Neuronal stem cell (in vitro differentiated cells): Measurements from ENCODE around the gene NOL4L.

ENCODE experiments used
- DNase-seq: peaks from one replicate; pipeline ENCODE4 v3.0.0-alpha.2; 2013; ENCODE audit warnings: low spot score
- H2AFZ ChIP-seq: one replicate; pipeline ENCODE4 v1.6.1; 2013; ENCODE audit warnings: mild to moderate bottlenecking, low read length, inconsistent platforms
- H2AK5ac ChIP-seq: 2 replicates; pipeline ENCODE4 v1.6.1; 2013; ENCODE audit warnings: low read depth, mild to moderate bottlenecking, inconsistent platforms, low read length, moderate library complexity, mixed read lengths
- H2BK120ac ChIP-seq: 2 replicates; pipeline ENCODE4 v1.6.1; 2013; ENCODE audit warnings: low read depth, mild to moderate bottlenecking, inconsistent platforms, low read length, moderate library complexity, mixed read lengths
- H2BK12ac ChIP-seq: one replicate; pipeline ENCODE4 v1.6.1; 2013; ENCODE audit warnings: low read length, inconsistent platforms
- H2BK15ac ChIP-seq: 2 replicates; pipeline ENCODE4 v1.6.1; 2013; ENCODE audit warnings: mild to moderate bottlenecking, low read length, inconsistent platforms, mixed read lengths
- H2BK5ac ChIP-seq: one replicate; pipeline ENCODE4 v1.6.1; 2013; ENCODE audit warnings: inconsistent platforms, mild to moderate bottlenecking, low read length, moderate library complexity
- H3K14ac ChIP-seq: one replicate; pipeline ENCODE4 v1.6.1; 2013; ENCODE audit warnings: low read length, inconsistent platforms
- H3K18ac ChIP-seq: 2 replicates; pipeline ENCODE4 v1.6.1; 2013; ENCODE audit warnings: low read length, inconsistent platforms
- H3K23ac ChIP-seq: 2 replicates; pipeline ENCODE4 v1.6.1; 2013; ENCODE audit warnings: low read depth, mild to moderate bottlenecking, mixed read lengths, low read length, inconsistent platforms; ENCODE audit not compliant: poor library complexity
- H3K27ac ChIP-seq: replicated peaks from 3 replicates; pipeline ENCODE4 v1.5.1; 2013; ENCODE audit warnings: low read length, inconsistent platforms
- H3K27me3 ChIP-seq, 3 experiments: 2 replicates each; pipeline ENCODE4 v1.6.1; 2013; ENCODE audit warnings: low read length in 3 of 3, mild to moderate bottlenecking in 2 of 3, inconsistent platforms in 1 of 3, low read depth in 1 of 3, mixed read lengths in 1 of 3, moderate library complexity in 1 of 3; ENCODE audit not compliant: control insufficient read depth in 3 of 3, insufficient read depth in 3 of 3
- H3K36me3 ChIP-seq, 2 donors: replicated peaks in 1 of 2; 2 replicates each; pipeline ENCODE4 v1.6.1; 2013; ENCODE audit warnings: low read length in 2 of 2; ENCODE audit not compliant: control insufficient read depth in 2 of 2, insufficient read depth in 2 of 2
- H3K4ac ChIP-seq: 2 replicates; pipeline ENCODE4 v1.6.1; 2013; ENCODE audit warnings: inconsistent platforms, mild to moderate bottlenecking, low read length, moderate library complexity
- H3K4me1 ChIP-seq, 2 donors: 1 replicate in 1 of 2; 2 replicates in 1 of 2; pipeline ENCODE4 v1.6.1; 2013; ENCODE audit warnings: low read length in 2 of 2, low read depth in 1 of 2; ENCODE audit not compliant: control insufficient read depth in 2 of 2, insufficient read depth in 1 of 2
- H3K4me2 ChIP-seq: one replicate; pipeline ENCODE4 v1.6.1; 2013; ENCODE audit warnings: mild to moderate bottlenecking, low read length, inconsistent platforms; ENCODE audit not compliant: insufficient read depth, poor library complexity, severe bottlenecking
- H3K4me3 ChIP-seq, 2 donors: 2 replicates each; pipeline ENCODE4 v1.5.1; 2013; ENCODE audit warnings: low read length in 2 of 2, mild to moderate bottlenecking in 2 of 2, inconsistent platforms in 1 of 2, moderate library complexity in 1 of 2
- H3K79me1 ChIP-seq: one replicate; pipeline ENCODE4 v1.6.1; 2013; ENCODE audit warnings: low read depth, mild to moderate bottlenecking, inconsistent platforms, low read length, moderate library complexity
- H3K9ac ChIP-seq: one replicate; pipeline ENCODE4 v1.6.1; 2013; ENCODE audit warnings: mild to moderate bottlenecking, low read depth, low read length, inconsistent platforms; ENCODE audit not compliant: poor library complexity
- H3K9me3 ChIP-seq, 2 donors: replicated peaks in 1 of 2; 2 replicates each; pipeline versions ENCODE3 to v1.6.1; 2013; ENCODE audit warnings: low read length in 2 of 2, mild to moderate bottlenecking in 2 of 2, inconsistent platforms in 1 of 2, low read depth in 1 of 2, mixed read lengths in 1 of 2, moderate library complexity in 1 of 2; ENCODE audit not compliant: control insufficient read depth in 2 of 2, insufficient read depth in 1 of 2
- H4K8ac ChIP-seq: one replicate; pipeline ENCODE4 v1.6.1; 2013; ENCODE audit warnings: low read depth, mild to moderate bottlenecking, inconsistent platforms, low read length, moderate library complexity
- H4K91ac ChIP-seq: one replicate; pipeline ENCODE4 v1.6.1; 2013; ENCODE audit warnings: low read length, low read depth, mild to moderate bottlenecking, inconsistent platforms; ENCODE audit not compliant: poor library complexity
- WGBS, 2 donors: extraction: QIAGEN DNeasy Blood & Tissue Kit; methylation state at CpG; one replicate each; pipeline ENCODE4 v1.1.7; 2013; ENCODE audit warnings: missing lambda C conversion rate in 2 of 2, mixed read lengths in 1 of 2; ENCODE audit not compliant: insufficient read length in 2 of 2, insufficient replicate concordance in 1 of 2; ENCODE audit errors: extremely low coverage in 2 of 2; 5-methylcytosine and 5-hydroxymethylcytosine counted together

Gene NOL4L

GRCh38 chr20:32440069-32440757, 144.9 kb downstream of the NOL4L start:
- H3K36me3 ChIP-seq, result peaks cover 32 to 96% of the 10 kb centered on the region in 2 donors
- no peak overlapping the region for H3K27ac ChIP-seq
- H2BK5ac ChIP-seq, result no peak overlapping the region
- no peak overlapping the region for H2BK15ac ChIP-seq
- H3K9ac ChIP-seq, result no peak overlapping the region
- no peak overlapping the region for H2BK12ac ChIP-seq
- no peak overlapping the region for H4K91ac ChIP-seq
- H3K18ac ChIP-seq, result no peak overlapping the region
- WGBS, 2 donors, result no CpG with 5 or more reads among the region's 6 CpGs
- no peak overlapping the region for H4K8ac ChIP-seq
- H3K14ac ChIP-seq, result no peak overlapping the region
- H3K27me3 ChIP-seq, result no peaks in the 10 kb centered on the region
- H3K4ac ChIP-seq, result no peak overlapping the region
- no peak overlapping the region for H3K4me3 ChIP-seq
- no peak for DNase-seq
- H2AK5ac ChIP-seq, result no peak overlapping the region
- H3K23ac ChIP-seq, result no peak overlapping the region
- H3K79me1 ChIP-seq, result peaks cover 6% of the 10 kb centered on the region
- H2BK120ac ChIP-seq, result no peak overlapping the region
- no peak overlapping the region for H3K4me2 ChIP-seq
- peaks cover 0 to 6% of the 10 kb centered on the region in 2 donors for H3K4me1 ChIP-seq
- peaks cover 0 to 2% of the 10 kb centered on the region in 2 donors for H3K9me3 ChIP-seq
- no peak overlapping the region for H2AFZ ChIP-seq

- WGBS, 2 donors, result no CpG with 5 or more reads among the region's 11 CpGs
- H2BK12ac ChIP-seq, result no peak overlapping the region
- no peak for DNase-seq
- no peak overlapping the region for H3K4ac ChIP-seq
- no peaks in the 10 kb centered on the region for H3K27me3 ChIP-seq
- peaks cover 39 to 96% of the 10 kb centered on the region in 2 donors for H3K36me3 ChIP-seq
- H3K9ac ChIP-seq, result no peak overlapping the region
- H3K4me3 ChIP-seq, result no peak overlapping the region
- no peak overlapping the region for H3K18ac ChIP-seq
- H4K8ac ChIP-seq, result no peak overlapping the region
- H2BK5ac ChIP-seq, result no peak overlapping the region
- no peak overlapping the region for H3K27ac ChIP-seq
- no peak overlapping the region for H2AFZ ChIP-seq
- H3K4me1 ChIP-seq, result no peaks in the 10 kb centered on the region
- no peak overlapping the region for H2AK5ac ChIP-seq
- H4K91ac ChIP-seq, result no peak overlapping the region
- H2BK15ac ChIP-seq, result no peak overlapping the region
- no peak overlapping the region for H3K23ac ChIP-seq
- H2BK120ac ChIP-seq, result no peak overlapping the region
- peaks cover 0 to 2% of the 10 kb centered on the region in 2 donors for H3K9me3 ChIP-seq
- H3K14ac ChIP-seq, result no peak overlapping the region
- no peak overlapping the region for H3K4me2 ChIP-seq
- H3K79me1 ChIP-seq, result peaks cover 6% of the 10 kb centered on the region
Measured at GRCh38 chr20:32439132-32439829, 145.9 kb downstream of the NOL4L start.

DNA sequence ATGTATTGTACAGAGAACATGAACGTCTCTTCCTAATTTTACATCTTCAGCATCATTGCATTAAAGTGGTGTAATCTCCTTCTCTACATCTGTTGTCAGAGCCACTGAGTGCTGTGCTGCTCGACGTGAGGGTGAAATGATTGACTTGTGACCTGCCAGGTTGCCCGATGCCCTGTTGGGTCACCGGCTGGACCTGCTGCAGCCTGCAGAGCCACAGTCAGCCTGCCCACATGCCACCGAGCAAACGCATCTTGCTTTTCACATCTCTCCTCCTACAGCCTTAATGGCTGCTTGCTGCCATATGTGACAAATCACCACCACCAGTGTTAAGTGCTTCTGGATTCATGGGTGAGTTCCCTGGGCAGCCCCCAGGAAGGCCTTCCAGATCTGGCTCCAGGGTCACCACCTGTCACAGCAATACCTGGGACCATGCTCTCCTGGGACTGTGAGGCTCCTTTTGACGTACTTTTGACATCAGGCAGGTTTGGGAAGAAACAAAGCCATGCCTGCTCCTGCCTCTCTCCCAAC, 146.7 kb downstream of the NOL4L start:
- no CpG with 5 or more reads among the region's 8 CpGs for WGBS, 2 donors
- peaks cover 6% of the 10 kb centered on the region for H3K79me1 ChIP-seq
- no peak overlapping the region for H2BK120ac ChIP-seq
- no peak for DNase-seq
- no peak overlapping the region for H4K91ac ChIP-seq
- H2BK5ac ChIP-seq, result no peak overlapping the region
- no peak overlapping the region for H3K4ac ChIP-seq
- H3K4me1 ChIP-seq, result no peaks in the 10 kb centered on the region
- no peak overlapping the region for H2BK15ac ChIP-seq
- H2BK12ac ChIP-seq, result no peak overlapping the region
- H3K27ac ChIP-seq, result no peak overlapping the region
- H3K23ac ChIP-seq, result no peak overlapping the region
- no peak overlapping the region for H2AK5ac ChIP-seq
- H3K4me2 ChIP-seq, result no peak overlapping the region
- H3K27me3 ChIP-seq, result no peaks in the 10 kb centered on the region
- H4K8ac ChIP-seq, result no peak overlapping the region
- no peak overlapping the region for H3K9ac ChIP-seq
- H2AFZ ChIP-seq, result no peak overlapping the region
- no peak overlapping the region for H3K4me3 ChIP-seq
- H3K9me3 ChIP-seq, result peaks cover 0 to 2% of the 10 kb centered on the region in 2 donors
- peaks cover 43 to 97% of the 10 kb centered on the region in 2 donors for H3K36me3 ChIP-seq
- no peak overlapping the region for H3K18ac ChIP-seq
- H3K14ac ChIP-seq, result no peak overlapping the region

- no CpG with 5 or more reads among the region's 5 CpGs for whole genome bisulfite sequencing, 2 donors
- Histone ChIP-seq H4K91ac (no peak overlapping the region), H3K18ac (no peak overlapping the region), H3K27me3 (no peaks in the 10 kb centered on the region), H3K4me3 (no peak overlapping the region), H2BK15ac (no peak overlapping the region), H3K9me3 (peaks cover 0 to 2% of the 10 kb centered on the region in 2 donors), H3K27ac (no peak overlapping the region), H3K79me1 (peaks cover 6% of the 10 kb centered on the region), H3K14ac (no peak overlapping the region), H2BK120ac (no peak overlapping the region), H3K36me3 (peaks cover 47 to 97% of the 10 kb centered on the region in 2 donors), H2AFZ (no peak overlapping the region), H3K9ac (no peak overlapping the region), H2BK12ac (no peak overlapping the region), H2AK5ac (no peak overlapping the region), H3K4me2 (no peak overlapping the region), H3K23ac (no peak overlapping the region), H3K4ac (no peak overlapping the region), H3K4me1 (no peaks in the 10 kb centered on the region), H4K8ac (no peak overlapping the region), H2BK5ac (no peak overlapping the region)
- no peak for DNase-seq
Measured at GRCh38 chr20:32437391-32438074, 147.6 kb downstream of the NOL4L start.
